NAMALWA (cell line): ENCODE measurements around the gene ZNF134.

Source experiments
- DNase-seq: peaks from one replicate; pipeline ENCODE4 v3.0.0-alpha.2; 2015; ENCODE audit warnings: low spot score

ZNF134 gene

GRCh38 chr19:57641715-57642234 is 27.7 kb downstream of the ZNF134 start:
- DNase-seq = no peak

DNA sequence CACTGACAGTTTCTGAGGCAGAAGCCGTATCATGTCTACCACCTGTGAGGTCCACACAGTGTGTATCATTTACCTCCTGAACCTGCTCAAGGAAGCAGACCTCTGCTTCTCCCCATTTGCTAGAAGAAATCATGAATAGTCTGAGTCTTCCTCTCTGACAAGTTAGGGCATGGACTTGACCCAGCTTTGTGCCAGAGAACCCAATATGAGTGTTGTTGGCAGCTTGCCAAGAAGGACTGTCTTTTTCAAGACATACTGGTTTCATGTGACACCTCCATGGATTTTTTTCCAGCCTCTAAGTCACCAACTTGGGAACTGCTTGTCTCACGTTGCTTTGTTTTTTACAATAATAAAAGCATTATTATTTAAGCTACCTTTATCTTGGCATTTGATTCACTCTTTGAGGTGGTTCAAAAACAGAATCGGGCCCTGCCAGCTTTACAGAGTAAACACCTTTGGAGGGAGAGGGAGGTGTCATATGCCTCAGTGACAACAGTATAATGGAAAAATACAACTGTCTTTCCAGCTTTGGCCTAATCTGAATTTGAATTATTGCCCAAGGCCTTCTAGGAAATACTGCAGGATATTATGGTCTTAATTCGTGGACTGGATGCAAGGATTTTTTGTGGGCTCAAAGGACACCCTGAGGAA is 28.5 kb downstream of the ZNF134 start:
- DNase-seq = no peak

GRCh38 chr19:57643734-57644133 is 29.7 kb downstream of the ZNF134 start:
- DNase-seq = no peak

DNA sequence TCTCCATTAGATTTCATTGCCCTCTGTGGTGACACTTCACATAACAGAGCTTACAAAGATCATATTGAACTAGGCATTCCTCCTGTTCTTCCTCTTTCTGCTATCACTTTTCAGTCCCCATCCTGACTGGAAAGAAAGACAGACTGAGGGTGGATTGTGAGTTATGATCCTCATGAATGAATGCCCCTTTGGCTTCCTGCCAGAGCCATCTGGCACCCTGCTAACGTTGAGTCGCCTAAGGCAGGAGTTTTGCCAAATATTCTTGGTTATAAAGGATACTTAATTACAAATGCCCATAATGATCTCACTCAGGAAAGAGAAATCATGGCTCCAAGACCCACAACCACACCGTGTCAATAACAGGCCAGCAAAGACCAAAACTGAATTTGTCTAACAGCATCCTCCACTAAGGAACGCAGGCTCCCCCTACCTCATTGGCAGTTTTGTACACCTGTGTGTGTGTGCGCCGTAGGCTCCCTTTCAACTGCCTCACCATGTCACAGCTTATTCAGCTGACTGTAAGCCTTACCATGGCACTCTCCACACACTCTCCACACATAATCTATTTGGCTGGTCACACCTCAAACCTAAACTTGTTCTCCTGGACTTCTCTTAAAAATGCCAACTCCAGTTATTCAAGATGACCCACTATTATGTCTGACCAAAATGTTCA is 34.4 kb downstream of the ZNF134 start:
- DNase-seq = no peak

DNA sequence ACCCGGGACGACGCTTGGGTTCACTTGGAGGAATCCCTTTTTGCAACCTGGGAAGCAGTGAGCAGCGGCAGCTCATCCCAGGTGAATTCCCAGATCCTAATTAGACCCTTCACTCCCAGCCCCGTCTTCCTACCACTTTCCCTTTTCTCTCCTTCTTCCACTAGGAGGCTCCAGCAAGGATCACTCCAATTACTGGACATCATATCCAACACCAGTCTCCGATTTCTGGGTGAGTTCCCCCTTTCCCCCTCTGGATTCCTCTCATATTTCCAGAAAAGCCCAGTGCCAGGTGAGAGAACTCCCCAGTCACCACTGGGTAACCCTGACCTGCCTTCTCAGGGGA is 37.6 kb downstream of the ZNF134 start:
- DNase-seq = no peak

GRCh38 chr19:57653689-57654088 is 39.6 kb downstream of the ZNF134 start:
- no peak for DNase-seq

DNA sequence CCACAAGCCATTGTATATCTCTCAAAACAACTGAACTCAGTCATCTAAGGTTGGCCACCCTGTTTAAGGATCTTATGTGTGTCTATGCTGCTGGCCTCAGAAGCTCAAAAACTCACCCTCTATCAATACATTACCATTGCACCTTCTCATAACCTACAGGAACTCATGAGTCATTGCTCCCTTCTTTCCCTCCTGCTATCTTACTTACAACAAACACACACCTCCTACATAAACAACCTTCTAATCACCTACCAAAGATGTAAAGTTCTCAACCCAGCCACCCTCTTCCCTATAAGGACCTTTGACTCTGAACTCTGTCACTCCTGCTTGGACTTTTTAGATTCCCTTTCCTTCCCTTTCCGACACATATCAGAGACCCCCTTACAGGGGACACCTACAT is 41.4 kb downstream of the ZNF134 start:
- no peak for DNase-seq

DNA sequence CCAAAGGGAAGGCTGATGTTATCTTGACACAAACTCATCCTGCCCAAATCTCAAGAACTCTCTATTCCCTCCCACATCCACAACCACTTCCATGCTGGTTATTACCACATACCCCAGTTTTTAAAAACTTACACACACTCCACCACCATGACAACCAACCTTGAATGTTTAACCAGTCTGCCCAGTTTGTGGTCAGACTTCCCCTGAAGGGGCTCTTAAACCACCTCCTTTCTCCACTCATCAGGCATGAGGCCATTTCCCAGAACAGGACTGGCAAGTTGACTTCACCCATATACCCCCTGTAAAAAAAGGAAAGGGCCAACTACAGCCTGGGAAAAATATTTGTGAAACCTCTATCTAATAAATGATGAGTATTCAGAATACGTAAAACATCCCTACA is 42.3 kb downstream of the ZNF134 start:
- no peak for DNase-seq

DNA sequence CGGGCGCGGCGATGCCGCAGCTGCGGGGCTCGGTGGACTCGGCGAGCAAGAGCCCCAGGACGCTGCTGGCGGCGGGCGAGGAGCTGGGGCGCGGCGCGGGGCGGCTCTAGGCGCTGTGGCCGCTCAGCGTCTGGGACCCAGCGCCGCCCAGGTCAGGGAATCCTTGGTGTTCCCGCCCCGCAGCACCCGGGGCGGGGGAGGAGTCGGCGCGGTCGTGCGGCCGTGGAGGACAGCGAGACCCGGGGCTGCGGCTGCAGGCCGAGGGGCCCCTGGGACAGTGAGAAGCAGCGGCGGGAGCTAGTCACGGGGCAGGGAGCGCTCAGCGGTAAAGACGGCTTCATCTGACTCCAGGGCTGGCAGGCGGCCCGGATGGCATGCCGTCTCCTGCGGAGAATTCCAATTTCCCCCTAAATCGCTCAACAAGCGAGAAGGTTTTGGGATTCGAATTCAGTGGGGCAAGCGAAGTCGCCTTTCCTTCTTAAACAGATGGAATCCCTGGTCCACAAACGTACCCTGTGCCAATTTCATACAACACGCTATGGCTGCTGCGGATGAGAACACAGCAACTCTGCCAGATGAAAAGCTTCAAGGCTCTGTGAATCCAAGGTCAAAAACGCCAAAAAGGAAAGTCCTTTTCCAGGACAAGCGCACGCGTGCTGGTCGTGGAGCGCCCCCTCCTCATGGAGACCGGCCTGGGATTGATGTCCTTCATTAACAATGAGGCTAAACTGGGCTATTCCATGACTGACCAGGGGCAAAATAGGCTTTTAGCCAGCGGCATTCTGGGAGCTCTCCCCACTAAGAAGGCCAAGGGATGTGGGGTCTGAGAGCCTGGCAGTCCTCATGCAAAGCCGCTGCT is 50.5 kb downstream of the ZNF134 start:
- no peak for DNase-seq

DNA sequence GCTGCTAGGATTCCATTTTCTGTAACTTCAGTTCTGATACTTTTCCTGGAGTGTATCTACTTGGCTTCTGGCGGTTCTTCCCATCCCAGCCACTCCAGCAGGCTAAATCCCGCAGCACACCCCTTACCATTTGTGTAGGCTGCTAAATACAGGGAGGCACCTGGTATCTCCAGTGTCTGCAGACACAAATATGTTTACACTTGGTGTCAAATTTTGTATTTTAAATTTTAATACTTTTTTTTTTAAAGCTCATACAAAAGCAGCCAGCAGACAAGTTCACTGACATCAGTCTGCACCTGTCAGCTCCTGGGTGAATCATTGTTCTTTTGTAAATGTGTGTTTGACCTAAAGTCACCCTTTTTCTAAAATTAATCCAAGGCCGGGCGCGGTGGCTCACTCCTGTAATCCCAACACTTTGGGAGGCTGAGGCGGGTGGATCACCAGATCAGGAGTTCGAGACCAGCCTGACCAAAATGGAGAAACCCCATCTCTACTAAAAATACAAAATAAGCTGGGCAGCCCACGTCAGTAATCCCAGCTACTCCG is 51.3 kb downstream of the ZNF134 start:
- DNase-seq = no peak

DNA sequence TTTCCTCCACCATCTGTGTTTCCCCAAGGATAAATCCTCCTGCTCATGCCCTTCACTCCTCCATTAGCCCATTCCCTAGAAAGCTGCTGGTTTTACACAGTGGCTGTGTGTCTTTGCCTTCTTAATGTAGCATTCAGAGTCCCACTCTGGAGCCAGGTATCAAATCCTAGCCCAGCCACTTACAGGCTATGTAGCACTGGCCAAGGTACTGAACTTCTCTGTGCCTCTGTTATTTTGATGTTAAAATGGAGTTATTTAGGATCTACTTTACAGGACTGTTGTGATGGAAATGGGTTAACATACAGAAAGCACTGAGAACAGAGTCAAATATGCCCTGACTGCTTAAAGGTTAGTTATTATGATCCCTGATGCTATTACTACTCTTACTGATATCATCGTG is 53.2 kb downstream of the ZNF134 start:
- no peak for DNase-seq

- DNase-seq = no peak
Measured at GRCh38 chr19:57668635-57669034, 54.6 kb downstream of the ZNF134 start, which contains the start of gene ZSCAN4. ZSCAN4 (plus strand) TSS chr19:57668935; CDS start chr19:57676146, 7,211 bp downstream.

DNA sequence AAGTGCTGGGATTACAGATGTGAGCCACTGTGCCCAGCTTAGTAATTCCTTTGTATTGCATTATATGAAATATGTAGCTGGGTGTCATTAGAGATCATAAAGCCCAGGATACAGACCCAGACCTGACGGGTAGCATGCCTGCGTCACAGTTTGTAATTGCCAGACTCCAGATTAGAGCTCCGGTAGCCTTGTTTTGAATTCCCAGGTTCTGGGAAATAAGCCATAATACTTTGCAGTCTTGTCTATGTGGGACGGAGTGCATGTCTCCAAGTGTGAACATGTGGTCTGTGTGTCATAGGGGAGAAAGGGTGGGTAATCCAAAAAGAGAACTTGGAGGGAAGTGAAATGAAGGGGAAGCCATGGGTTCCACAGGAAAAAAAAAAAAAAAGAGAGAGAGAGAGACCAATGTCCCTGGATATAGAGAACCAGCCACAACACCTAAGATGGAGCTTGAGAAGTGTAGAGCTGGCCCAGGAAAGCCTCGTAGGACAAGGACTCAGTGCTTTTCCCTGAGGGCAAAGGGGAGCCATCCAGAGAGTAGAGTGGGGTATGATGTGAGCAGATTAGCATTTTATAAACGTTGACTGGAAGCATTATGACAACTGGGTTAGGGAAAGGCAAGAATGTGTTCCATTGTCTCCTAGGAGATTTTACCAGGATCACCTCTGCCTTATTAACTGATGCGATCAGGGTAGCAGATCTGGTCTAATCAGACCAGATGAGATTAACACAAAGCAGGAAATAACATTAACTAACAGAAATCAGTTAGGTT is 57.3 kb downstream of the ZNF134 start:
- DNase-seq = no peak

DNA sequence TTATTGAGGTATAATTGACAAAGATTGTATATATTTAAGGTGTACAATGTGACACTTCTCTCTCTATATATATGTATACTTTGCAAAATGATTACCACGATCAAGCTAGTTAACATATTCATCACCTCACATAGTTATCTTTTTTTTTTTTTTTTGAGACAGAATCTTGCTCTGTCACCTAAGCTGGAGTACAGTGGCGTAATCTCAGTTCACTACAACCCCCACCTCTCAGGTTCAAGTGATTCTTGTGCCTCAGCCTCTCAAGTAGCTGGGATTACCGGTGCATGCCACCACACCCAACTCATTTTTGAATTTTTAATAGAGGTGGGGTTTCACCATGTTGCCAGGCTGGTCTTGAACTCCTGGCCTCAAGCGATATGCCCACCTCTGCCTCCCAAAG is 58.4 kb downstream of the ZNF134 start:
- DNase-seq = no peak
